WTC11 (cell line): Measurements from ENCODE around the gene BRICD5.

ENCODE experiments used
- E2F1 ChIP-seq: sonication (generic); formaldehyde crosslinking; IDR thresholded peaks from 2 replicates; pipeline ENCODE4 v1.8.0; 2022; ENCODE audit warnings: mild to moderate bottlenecking, missing genetic modification reagents
- ELF4 ChIP-seq: sonication (generic); formaldehyde crosslinking; IDR thresholded peaks from 2 replicates; pipeline ENCODE4 v1.8.1; 2022; ENCODE audit warnings: low read depth, mild to moderate bottlenecking, moderate library complexity, missing genetic modification reagents
- FOXJ3 ChIP-seq: sonication (generic); formaldehyde crosslinking; IDR thresholded peaks from 2 replicates; pipeline ENCODE4 v1.9.0; 2021; ENCODE audit warnings: missing genetic modification reagents, mild to moderate bottlenecking, borderline replicate concordance
- KAT7 ChIP-seq: sonication (generic); formaldehyde crosslinking; IDR thresholded peaks from 2 replicates; pipeline ENCODE4 v1.8.1; 2023; ENCODE audit warnings: missing genetic modification reagents, mild to moderate bottlenecking, borderline replicate concordance
- MXD4 ChIP-seq: fragments of 250-450 bp; sonication (Bioruptor Pico); IDR thresholded peaks from 2 replicates; pipeline ENCODE4 v1.8.0; 2021; ENCODE audit warnings: mild to moderate bottlenecking, moderate library complexity, borderline replicate concordance
- NR3C1 ChIP-seq: sonication (generic); formaldehyde crosslinking; conservative IDR thresholded peaks from 2 replicates; pipeline ENCODE4 v1.8.1; 2023; ENCODE audit warnings: low read depth, mild to moderate bottlenecking, missing genetic modification reagents
- ZNF138 ChIP-seq: sonication (generic); formaldehyde crosslinking; conservative IDR thresholded peaks from 2 replicates; pipeline ENCODE4 v1.8.1; 2022; ENCODE audit warnings: mild to moderate bottlenecking, moderate library complexity, missing genetic modification reagents
- TF ChIP-seq, protein P1 (sequence below): fragments of 200-600 bp; IDR thresholded peaks from 2 replicates; pipeline ENCODE4 v1.8.0; 2022; ENCODE audit warnings: antibody characterized with exemption
- TF ChIP-seq, protein P2 (sequence below): sonication (generic); formaldehyde crosslinking; IDR thresholded peaks from 2 replicates; pipeline ENCODE4 v1.8.0; 2022; ENCODE audit warnings: mild to moderate bottlenecking, missing genetic modification reagents

DNA sequence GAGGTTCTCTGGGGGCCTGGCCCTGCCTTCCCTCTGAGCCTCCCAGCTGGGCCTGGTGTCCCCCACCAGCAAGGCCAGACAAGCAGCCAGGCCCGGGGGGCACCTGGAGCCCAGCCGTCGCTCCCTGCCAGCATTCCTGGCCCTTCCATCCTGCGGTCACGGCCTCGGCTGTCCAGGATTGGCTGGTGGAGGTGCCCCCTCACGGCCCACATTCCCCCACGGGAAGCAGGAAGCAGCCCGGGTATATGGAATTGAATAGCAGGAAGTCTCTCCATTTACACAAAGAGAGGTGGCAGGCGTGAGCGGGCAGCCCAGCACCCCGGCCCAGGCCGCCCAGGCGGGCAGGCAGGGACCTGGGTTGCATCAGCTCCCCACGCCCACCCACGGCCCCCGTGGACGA is 40.6 kb downstream of the BRICD5 start:
- TF ChIP-seq MXD4 (no peak), E2F1 (CRISPR knock-in tag) (no peak), FOXJ3 (CRISPR knock-in tag) (no peak), NR3C1 (CRISPR knock-in tag) (no peak), KAT7 (CRISPR knock-in tag) (no peak), ELF4 (CRISPR knock-in tag) (no peak), ZNF138 (CRISPR knock-in tag) (no peak)
- TF ChIP-seq, protein P1, sequence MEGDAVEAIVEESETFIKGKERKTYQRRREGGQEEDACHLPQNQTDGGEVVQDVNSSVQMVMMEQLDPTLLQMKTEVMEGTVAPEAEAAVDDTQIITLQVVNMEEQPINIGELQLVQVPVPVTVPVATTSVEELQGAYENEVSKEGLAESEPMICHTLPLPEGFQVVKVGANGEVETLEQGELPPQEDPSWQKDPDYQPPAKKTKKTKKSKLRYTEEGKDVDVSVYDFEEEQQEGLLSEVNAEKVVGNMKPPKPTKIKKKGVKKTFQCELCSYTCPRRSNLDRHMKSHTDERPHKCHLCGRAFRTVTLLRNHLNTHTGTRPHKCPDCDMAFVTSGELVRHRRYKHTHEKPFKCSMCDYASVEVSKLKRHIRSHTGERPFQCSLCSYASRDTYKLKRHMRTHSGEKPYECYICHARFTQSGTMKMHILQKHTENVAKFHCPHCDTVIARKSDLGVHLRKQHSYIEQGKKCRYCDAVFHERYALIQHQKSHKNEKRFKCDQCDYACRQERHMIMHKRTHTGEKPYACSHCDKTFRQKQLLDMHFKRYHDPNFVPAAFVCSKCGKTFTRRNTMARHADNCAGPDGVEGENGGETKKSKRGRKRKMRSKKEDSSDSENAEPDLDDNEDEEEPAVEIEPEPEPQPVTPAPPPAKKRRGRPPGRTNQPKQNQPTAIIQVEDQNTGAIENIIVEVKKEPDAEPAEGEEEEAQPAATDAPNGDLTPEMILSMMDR: no peak
- TF ChIP-seq, protein P2, sequence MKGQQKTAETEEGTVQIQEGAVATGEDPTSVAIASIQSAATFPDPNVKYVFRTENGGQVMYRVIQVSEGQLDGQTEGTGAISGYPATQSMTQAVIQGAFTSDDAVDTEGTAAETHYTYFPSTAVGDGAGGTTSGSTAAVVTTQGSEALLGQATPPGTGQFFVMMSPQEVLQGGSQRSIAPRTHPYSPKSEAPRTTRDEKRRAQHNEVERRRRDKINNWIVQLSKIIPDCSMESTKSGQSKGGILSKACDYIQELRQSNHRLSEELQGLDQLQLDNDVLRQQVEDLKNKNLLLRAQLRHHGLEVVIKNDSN: no peak
